Lower leg skin (tissue), 4 donors: ENCODE measurements around the gene RANBP9. TPM values are rescaled to one million over a fixed set of nuclear protein-coding genes. Genes with fewer than 3 reads are reported as not detected.

ENCODE experiments used
- DNase-seq, 2 donors: peaks; one replicate each; pipeline ENCODE4 v3.0.0-alpha.2; 2019; ENCODE audit warnings: low spot score in 2 of 2
- H3K4me3 ChIP-seq: fragments of 200-600 bp; sonication (generic); 2 replicates; pipeline ENCODE4 v1.5.1; 2017; ENCODE audit warnings: mild to moderate bottlenecking, low read depth; ENCODE audit not compliant: poor library complexity, severe bottlenecking
- CTCF ChIP-seq, 3 donors: fragments of 450-650 bp; IDR thresholded peaks; one replicate each; pipeline ENCODE4 v1.5.1; 2016; ENCODE audit warnings: antibody characterized with exemption in 3 of 3, mild to moderate bottlenecking in 3 of 3, moderate library complexity in 2 of 3
- POLR2A ChIP-seq, 2 donors: fragments of 450-650 bp; IDR thresholded peaks; one replicate each; pipeline ENCODE4 v1.6.1; 2016 to 2017; ENCODE audit warnings: antibody characterized with exemption in 2 of 2, mild to moderate bottlenecking in 1 of 2, moderate library complexity in 1 of 2
- WGBS, 2 donors: methylation state at CpG; one replicate each; pipeline ENCODE4 v1.1.5; 2018; 5-methylcytosine and 5-hydroxymethylcytosine counted together
- intact Hi-C: fragments of 100-400 bp; cut with DNase I; formaldehyde crosslinking; loops from one replicate; pipeline ENCODE4 v1.15.0; 2023; ENCODE audit warnings: low total_unique reads
- total RNA-seq, 4 donors: library from RNA; depleted of rRNA; stranded (reverse); fragments of >200 nt; gene quantifications; one replicate each; pipeline ENCODE4 v1.1.0, GENCODE V29; 2016

RANBP9 gene
- total RNA-seq, 4 donors from 2014 or later: 45.4 to 59.3 (median 53.6) TPM

- no peak for DNase-seq
- WGBS, 2 donors: 96 to 97% methylated on average over 1 of the region's 1 CpG
- intact Hi-C loops: no loop called here
- TF ChIP-seq POLR2A (IDR thresholded peaks at IDR 0.05) (no peak), CTCF (IDR thresholded peaks at IDR 0.05) (no peak)
- H3K4me3 ChIP-seq: no peak overlapping the region
Measured at GRCh38 chr6:13660893-13661292, 50.7 kb downstream of the RANBP9 start.

GRCh38 chr6:13660273-13660672 is 51.4 kb downstream of the RANBP9 start:
- H3K4me3 ChIP-seq: no peak overlapping the region
- DNase-seq: no peak
- intact Hi-C loops: no loop called here
- 95 to 100% methylated on average over 1 of the region's 1 CpG for WGBS, 2 donors
- TF ChIP-seq POLR2A (IDR thresholded peaks at IDR 0.05): no peak
- TF ChIP-seq CTCF (IDR thresholded peaks at IDR 0.05): no peak

GRCh38 chr6:13655700-13656099 is 55.9 kb downstream of the RANBP9 start:
- H3K4me3 ChIP-seq: no peak overlapping the region
- TF ChIP-seq POLR2A (IDR thresholded peaks at IDR 0.05) (no peak), CTCF (IDR thresholded peaks at IDR 0.05) (no peak)
- intact Hi-C loops: no loop called here
- WGBS, 2 donors: 85% methylated on average over 1 of the region's 1 CpG
- no peak for DNase-seq

GRCh38 chr6:13654496-13654895 is 57.1 kb downstream of the RANBP9 start:
- no peak for DNase-seq
- intact Hi-C loops: no loop called here
- H3K4me3 ChIP-seq: no peak overlapping the region
- TF ChIP-seq CTCF (IDR thresholded peaks at IDR 0.05) (no peak), POLR2A (IDR thresholded peaks at IDR 0.05) (no peak)

GRCh38 chr6:13653296-13653695 is 58.3 kb downstream of the RANBP9 start:
- TF ChIP-seq POLR2A (IDR thresholded peaks at IDR 0.05): no peak
- no peak for TF ChIP-seq CTCF (IDR thresholded peaks at IDR 0.05)
- no peak for DNase-seq
- WGBS, 2 donors: 87 to 88% methylated on average over 2 of the region's 2 CpGs
- no peak overlapping the region for H3K4me3 ChIP-seq
- intact Hi-C loops: no loop called here

- WGBS, 2 donors: 94 to 97% methylated on average over 4 of the region's 4 CpGs
- H3K4me3 ChIP-seq: no peak overlapping the region
- TF ChIP-seq POLR2A (IDR thresholded peaks at IDR 0.05): no peak
- TF ChIP-seq CTCF (IDR thresholded peaks at IDR 0.05): no peak
- no peak for DNase-seq
- intact Hi-C loops: loop anchor here (10.0 kb wide), 1 partner anchor 135 kb away; no protein-coding TSS in a partner anchor
Measured at GRCh38 chr6:13649393-13649792, 62.2 kb downstream of the RANBP9 start.
